NCI-H2081 (cell line): ENCODE results near the gene PRM3.

Experiments used
- DNase-seq, 2 experiments: peaks; one replicate each; lab custom pipeline; 2025; lab: John Stamatoyannopoulos, UW

PRM3 gene

DNA sequence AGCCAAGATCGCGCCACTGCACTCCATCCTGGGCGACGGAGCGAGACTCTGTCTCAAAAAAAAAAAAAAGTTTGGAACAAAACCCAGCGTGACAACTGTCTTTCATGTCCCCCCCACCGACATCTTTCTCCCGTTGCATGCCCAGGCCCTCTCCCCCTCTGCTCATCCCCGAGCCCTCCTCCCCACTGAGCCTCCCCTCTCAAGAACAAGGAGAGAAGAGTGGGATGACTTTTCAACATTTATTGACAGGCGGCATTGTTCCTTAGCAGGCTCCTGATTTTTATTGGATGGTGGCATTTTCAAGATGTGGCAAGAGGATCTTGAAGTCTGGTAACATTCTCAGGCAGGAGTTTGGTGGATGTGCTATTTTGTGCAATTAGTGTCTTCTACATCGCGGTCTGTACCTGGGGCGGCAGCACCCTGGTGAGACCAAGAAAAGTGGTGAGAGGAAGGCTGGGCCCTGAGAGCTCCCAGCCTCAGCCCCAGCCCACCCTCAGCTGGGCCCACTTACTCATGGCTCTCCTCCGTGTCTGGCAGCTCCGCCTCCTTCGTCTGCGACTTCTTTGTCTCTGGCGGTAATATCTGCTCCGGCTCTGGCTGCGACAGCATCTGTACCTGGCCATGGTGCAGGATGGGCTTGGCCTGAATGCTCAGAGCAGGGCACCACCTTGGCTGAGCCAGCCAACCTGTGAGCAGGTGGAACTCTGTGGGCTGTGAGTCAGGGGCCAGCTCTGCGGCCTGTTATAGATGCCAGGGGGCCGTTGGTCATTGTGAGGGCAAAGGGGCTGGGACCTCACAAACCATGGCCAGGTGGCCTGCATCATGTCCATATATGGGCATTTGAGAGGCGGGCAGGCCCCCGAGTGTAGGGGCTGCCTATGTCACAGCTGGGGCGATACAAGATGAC is 7.4 kb upstream of the PRM3 start, which contains the start of gene PRM1:
Gene PRM1, minus strand, starts transcription at position 715 of the 907 bp plus-strand sequence. Its CDS starts 92 bp downstream, at position 623.
- DNase-seq, result no peak

DNA sequence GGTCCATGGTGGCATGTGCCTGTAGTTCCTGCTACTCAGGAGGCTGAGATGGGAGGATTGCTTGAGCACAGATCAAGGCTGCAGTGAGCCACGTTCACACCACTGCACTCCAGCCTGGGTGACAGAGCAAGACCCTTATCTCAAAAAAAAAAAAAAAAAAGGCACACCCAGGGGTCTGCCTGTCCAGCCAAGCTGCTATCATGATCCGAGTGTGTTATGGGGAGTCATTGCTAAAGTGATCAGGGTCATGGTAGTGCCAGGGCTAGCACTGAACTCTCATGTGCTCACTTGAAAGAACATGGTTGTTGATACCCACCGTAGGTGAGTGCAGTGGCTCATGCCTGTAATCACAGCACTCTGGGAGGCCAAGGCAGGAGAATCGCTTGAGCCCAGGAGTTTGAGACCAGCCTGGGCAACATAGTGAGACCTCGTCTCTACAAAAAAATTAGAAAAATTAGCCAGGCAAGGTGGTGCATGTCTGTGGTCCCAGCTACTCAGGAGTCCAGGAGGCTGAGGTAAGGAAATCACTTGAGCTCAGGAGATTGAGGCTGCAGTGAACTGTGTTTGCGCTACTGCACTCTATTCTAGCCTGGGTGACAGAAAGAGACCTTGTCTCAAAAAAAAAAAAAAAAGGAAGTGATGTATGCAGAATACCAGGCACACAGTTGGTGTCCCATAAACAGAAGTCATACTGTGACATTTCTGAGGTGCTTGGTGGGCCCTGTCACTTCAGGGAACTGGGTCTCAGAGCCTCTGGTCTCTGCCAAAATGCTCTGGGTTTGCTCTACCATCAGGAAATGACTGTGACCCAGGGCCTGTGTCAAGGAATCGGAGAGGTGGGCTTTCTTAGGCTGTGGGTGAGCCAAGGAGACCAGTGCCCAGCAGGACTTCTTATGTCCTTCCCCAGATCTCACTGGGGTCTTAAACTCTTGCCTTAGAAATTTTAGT is 5.5 kb upstream of the PRM3 start:
- no peak for DNase-seq

DNA sequence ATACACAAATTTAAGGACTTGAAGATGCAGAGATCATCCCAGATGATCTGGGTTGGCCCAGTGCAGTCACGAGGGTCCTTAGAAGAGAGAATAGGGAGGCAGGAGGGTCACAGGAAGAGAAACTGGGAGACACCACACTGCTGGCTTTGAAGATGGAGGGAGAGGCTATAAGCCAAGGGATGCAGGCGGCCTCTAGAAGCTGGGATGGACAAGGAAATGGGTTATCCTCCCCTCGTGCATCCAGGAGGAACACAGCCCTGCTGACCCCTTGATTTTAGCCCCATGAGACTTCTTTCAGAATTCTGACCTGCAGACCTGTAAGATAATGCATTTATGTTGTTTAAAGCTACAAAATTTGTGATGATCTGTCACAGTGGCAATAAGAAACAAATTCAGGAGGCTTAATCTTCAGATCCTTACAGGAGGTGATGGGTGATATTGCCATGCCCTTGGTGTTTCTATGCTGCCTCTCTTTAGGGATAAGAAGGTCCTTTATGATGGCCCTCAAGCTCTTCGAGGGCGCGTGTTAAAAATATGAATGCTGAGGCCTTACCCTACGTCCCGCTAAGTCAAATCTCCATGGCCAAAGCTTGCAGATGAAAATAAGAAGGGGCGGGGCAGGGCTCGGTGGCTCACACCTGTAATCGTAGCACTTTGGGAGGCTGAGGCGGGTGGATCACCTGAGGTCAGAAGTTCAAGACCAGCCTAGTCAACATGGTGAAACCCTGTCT is 4.3 kb upstream of the PRM3 start:
- DNase-seq, result no peak

GRCh38 chr16:11276896-11277593 is 3.6 kb upstream of the PRM3 start:
- DNase-seq, result no peak

DNA sequence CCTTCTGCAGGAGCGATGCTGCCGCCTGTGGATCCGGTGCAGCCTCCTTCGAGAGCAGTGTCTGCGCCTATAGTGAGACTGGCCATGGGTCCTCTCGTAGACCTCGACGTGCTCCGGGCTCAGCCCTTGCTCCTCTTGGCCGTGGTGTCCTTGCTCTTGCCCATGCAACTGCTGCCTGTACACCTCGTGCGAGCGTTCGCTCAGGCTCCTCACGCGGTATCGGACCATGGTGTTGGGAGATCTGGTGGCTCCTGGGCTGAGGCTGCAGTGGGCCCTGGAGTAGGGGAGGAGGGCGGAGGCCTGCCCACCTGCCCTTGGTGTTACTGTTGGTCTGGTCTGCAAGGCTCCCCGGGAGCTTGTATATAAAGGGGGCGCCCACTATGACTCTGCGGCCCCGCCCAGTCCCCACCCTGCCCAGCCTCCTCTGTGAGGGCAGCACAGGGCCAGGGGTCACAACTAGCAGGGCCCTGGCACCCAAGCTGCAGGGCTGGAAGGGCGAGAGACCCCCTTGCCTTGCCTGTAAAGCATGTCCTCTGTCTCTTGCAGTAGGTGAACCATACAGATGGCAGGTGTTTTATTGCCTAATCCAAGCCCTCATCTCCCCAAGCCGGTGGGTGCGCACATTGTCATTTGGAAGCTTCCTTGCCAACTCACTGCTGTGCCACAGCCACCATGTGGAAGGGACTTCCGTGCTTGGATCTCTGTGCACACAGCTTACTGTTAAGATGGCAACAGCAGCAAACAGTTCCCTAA is 2.9 kb upstream of the PRM3 start, which contains the start of gene PRM2:
Gene PRM2, minus strand, starts transcription at position 338 of the 753 bp plus-strand sequence. Its CDS starts 110 bp downstream, at position 228.
- DNase-seq, result no peak

- DNase-seq, result no peak
These were observed 1.5 kb upstream of the PRM3 start for GRCh38 chr16:11274964-11275363.

GRCh38 chr16:11273721-11274324 is 394 bp upstream of the PRM3 start:
- no peak for DNase-seq

GRCh38 chr16:11272484-11272883 is 945 bp downstream of the PRM3 start:
- no peak for DNase-seq

GRCh38 chr16:11271610-11272009 is 1.8 kb downstream of the PRM3 start:
- DNase-seq, result no peak

DNA sequence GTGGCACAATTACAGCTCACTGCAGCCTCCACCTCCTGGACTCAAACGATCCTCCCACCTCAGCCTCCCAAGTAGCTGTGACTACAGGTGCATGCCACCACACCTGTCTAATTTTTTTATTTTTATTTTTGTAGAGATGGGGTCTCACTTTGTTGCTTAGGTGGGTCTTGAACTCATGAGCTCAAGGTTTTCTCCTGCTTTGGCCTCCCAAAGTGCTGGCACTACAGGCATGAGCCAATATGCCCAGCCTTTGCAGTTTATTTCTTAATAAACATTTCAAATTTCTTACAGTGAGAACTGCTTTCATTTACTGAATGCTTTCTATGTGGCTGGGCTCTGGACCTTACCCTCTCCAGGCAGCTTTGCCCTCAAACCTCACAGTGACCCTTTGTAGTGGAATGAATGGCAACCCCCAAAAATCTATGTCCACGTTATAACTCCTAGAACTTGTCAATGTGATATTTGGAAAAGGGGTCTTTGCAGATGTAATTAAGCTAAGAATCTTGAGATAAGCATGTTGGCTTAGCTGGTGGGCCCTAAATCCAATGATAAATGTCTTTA is 2.7 kb downstream of the PRM3 start:
- DNase-seq, result no peak

DNA sequence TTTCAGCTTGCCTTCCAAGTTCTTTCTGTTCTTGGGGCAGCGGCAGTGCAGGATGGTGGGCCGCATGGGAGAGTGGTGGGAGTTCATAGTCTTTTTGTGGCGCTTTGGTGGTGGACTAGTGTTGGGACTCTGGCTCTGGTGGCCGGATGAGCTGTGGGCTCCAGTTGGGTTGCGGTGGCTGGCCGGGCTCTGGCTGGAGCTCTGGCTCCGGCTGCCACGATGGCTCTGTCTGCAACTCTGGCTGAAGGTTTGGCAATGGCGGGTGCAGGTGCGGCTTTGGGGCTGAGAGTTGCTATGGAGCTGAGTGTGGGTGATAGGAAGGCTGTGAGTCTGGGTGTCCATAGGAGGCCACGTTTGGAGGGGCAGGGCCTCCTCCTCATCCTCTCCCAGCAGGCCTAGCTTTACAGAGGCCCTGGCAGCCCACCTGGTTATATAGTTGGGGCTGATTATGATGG is 4.5 kb downstream of the PRM3 start, which contains the start of gene TNP2:
Gene TNP2, minus strand, starts transcription at position 405 of the 455 bp plus-strand sequence. Its CDS starts 63 bp downstream, at position 342.
- DNase-seq, result no peak

DNA sequence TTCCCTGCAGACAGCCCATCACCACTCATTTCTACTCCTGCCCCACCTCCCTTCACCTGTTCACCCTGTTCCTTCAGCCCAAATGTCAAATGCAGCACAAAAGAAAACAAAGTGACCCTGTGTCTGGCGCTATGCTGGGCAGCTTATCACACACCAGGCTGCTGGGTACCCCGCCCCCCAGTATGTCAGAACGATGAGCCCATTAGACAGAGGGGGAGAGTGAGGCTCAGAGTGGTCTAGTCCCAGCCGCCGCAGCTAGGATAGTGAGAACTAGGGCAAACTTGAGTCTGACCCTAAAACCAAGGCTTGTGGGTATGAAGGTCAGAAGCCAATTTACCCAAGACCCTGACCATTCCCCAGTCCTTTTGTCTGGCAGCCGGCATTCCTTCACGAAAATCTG is 8.3 kb downstream of the PRM3 start:
- DNase-seq, result no peak

- DNase-seq, result no peak
These were observed 9.1 kb downstream of the PRM3 start for GRCh38 chr16:11264155-11264832.

DNA sequence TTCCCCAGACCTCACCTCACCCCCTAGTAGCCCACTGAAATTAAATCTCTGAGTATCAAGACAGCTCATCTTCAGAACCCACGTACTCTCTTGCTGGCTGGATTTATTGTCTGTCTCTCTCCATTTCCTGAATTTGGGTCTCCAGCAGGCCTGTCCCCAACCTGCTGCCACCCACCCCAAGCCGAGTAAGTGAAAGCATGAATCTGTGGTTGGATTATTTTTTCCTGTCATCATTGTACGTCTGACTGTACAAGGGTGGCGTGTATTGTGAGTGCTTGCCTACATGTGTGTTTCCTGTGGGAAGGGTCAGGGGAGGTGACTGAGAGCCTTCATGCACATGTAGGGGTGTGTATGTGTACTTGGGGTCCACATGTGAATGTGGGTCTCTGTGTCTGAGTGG is 9.7 kb downstream of the PRM3 start:
- DNase-seq, result no peak

GRCh38 chr16:11262915-11263314 is 10.5 kb downstream of the PRM3 start:
- DNase-seq, result no peak

DNA sequence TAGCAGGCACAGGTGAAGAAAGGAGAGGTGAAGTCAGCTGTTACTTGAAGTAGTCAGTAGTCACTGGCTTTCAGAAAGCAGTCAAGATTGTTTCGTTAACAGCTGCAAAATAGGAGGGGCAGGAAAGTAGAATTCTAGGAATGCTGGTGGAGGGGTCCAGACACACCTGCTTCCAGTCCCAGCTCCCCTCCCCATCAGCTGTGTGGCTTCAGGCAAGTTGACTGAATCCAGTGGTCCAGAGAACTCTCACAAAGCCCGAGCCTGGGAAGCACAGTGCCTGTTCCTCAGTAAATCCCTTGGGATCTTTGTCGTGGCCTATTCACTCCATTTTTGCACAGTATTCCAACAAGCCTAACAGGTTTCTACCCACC is 12.8 kb downstream of the PRM3 start:
- DNase-seq, result no peak

DNA sequence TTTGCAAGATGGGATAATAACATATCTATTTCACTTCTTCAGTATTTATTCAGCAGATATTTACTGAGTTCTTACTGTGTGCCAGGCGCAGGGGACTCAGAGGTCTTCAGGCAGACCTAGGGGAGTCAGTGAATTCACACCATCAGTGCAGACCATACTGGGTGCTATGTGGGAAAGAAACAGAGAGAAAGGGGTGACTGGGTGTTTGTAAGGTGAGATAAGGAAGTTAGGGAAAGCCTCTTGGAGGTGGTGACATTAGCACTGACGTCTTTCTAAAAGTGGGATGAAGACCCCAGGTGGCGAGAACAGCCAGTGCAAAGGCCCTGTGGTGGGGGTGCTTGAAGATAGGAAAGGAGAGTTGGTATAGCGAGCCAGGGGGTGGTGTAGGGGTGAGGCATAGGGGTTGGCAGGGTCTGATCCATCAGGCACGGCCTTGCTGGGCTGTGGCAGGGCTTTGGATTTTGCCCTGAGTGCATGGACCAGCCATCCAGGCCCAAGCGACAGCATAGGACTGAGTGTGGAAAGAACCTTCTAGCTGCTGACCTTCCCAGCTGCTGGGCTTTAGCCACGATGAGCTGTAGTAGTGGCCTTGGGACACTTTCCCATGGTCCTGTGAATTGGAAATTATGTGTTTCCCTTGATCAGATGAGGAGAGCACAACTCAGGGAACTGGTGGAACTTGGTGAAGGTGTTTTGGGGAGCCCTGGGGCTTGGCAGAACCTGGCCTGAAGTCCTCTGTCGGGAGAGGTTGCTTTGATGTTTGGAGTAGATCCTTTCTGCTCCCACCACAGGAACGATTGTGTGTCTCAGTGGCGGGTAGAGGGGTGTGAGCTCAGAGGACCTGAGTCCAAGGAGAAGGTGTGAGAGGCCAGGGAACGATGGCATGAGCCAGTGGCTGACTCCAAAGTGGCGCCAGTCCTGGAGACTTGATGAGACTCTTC is 13.5 kb downstream of the PRM3 start:
- DNase-seq, result no peak
